ENCODE measurements around the gene FCGBP. TPM values are rescaled to one million over a fixed set of nuclear protein-coding genes. Genes with fewer than 3 reads are reported as not detected.

The FCGBP gene
- total RNA-seq, 1 experiment from 2014 or later = 5.7 TPM

DNA sequence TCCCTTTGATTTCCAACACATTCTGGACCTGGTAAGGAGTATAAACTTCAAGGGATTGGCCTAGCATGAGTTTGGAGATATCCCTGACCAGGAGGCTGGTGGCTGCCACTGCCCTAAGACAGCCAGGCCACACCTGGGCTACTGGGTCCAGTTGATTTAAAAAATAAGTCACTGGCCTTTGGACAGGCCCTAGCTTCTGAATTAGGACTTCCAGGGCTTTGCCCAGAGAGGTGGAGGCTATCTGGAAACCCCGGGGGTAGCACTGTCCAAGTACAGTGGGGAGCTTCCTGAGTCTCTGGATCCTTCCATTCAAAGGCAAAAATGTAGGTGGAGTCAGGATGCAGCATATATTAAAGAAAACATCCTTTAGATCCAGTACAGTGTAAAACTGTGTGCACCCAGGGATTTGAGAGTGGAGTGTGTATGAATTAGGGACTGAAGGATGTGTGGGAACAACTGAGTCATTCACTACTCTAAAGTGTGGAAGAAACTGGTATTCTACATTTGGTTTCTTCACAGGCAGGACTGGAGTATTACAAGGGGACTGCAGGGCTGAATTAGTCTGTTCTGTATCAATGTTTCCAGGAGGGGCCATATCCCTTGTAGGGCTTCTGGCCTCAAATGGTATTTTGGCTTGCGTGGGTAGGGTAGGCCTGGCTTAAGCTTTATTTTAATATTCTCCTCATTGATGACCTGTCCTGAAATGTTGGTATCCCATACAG lies 14.8 kb upstream of the FCGBP start:
- ChIA-PET RAD21 (ENCODE audit: low non-redundant PET in 1 of 2, low total read pairs in 2 of 2, uncharacterized antibody in 2 of 2, unreplicated experiment in 2 of 2) (no interaction called here), CTCF (no interaction called here), POLR2A (no interaction called here)
- no peak overlapping the region for H3K4me3 ChIP-seq (replicated peaks in 1 of 2; ENCODE audit: low read depth in 1 of 2, low read length in 2 of 2)
- H3K9me3 ChIP-seq (ENCODE audit: control insufficient read depth in 1 of 2, insufficient read depth in 1 of 2, low read depth in 1 of 2, low read length in 2 of 2) = no peaks in the 10 kb centered on the region
- TF ChIP-seq YY1 (IDR thresholded peaks at IDR 0.05; ENCODE audit: extremely low read depth, insufficient replicate concordance, low read depth, low read length) (no peak), TCF7L2 (IDR thresholded peaks at IDR 0.05; ENCODE audit: borderline replicate concordance, extremely low read depth, insufficient read depth, insufficient read length) (no peak), POLR2A (IDR thresholded peaks at IDR 0.05; ENCODE audit: borderline replicate concordance, extremely low read depth, insufficient read depth, insufficient read length) (no peak), RAD21 (IDR thresholded peaks at IDR 0.05; ENCODE audit: low read depth) (no peak), ZFX (IDR thresholded peaks at IDR 0.05) (no peak), MAX (IDR thresholded peaks at IDR 0.05) (no peak), SIN3A (IDR thresholded peaks at IDR 0.05; ENCODE audit: low read depth) (no peak), FOSL1 (IDR thresholded peaks at IDR 0.05; ENCODE audit: low read depth) (no peak)
- H3K4me2 ChIP-seq (ENCODE audit: low read length) = no peak overlapping the region
- no peak for DNase-seq (ENCODE audit: low read depth, low spot score)
- no peak overlapping the region for H2AFZ ChIP-seq (ENCODE audit: low read depth, low read length, poor library complexity, severe bottlenecking)
- BruUV-seq (replicated peaks) = no TSS peak
- H3K79me2 ChIP-seq (ENCODE audit: insufficient read depth, low read length) = no peaks in the 10 kb centered on the region
- no peaks in the 10 kb centered on the region for H4K20me1 ChIP-seq (ENCODE audit: insufficient read depth)
- H3K27ac ChIP-seq (ENCODE audit: low read depth, low read length) = no peak overlapping the region
- no peak overlapping the region for H3K9ac ChIP-seq (ENCODE audit: low read length)
- H3K4me1 ChIP-seq (ENCODE audit: control insufficient read depth in 1 of 2, insufficient read depth in 2 of 2, low read length in 2 of 2) = peaks cover 0 to 2% of the 10 kb centered on the region in 2 experiments; a peak in 2 of 4 replicates
- no peaks in the 10 kb centered on the region for H3K36me3 ChIP-seq (ENCODE audit: control insufficient read depth in 1 of 2, insufficient read depth in 2 of 2, low read length in 2 of 2)
- intact Hi-C loops (cut with micrococcal nuclease) = no loop called here
- ATAC-seq = no peak
- no peaks in the 10 kb centered on the region for H3K27me3 ChIP-seq (ENCODE audit: insufficient read depth, low read length)
- no peaks in the 10 kb centered on the region; the same call in 1 of the 2 replicates for H3K9me2 ChIP-seq (ENCODE audit: insufficient read depth)

DNA sequence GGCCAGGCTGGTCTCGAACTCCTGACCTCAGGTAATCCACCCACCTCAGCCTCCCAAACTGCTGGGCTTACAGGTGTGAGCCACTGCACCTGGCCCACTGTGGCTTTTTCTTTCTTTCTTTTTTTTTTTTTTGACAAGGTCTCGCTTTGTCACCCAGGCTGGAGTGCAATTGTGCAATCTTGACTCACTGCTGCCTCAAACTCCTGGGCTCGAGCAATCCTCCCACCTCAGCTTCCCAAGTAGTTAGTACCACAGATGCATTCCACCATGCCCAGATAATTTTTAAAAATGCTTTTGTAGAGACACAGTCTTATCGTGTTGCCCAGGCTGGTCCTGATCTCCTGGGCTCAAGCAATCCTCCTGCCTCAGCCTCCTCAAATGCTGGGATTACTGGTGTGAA lies 12.1 kb upstream of the FCGBP start:
- Histone ChIP-seq H3K9me3 (ENCODE audit: control insufficient read depth in 1 of 2, insufficient read depth in 1 of 2, low read depth in 1 of 2, low read length in 2 of 2) (no peaks in the 10 kb centered on the region), H3K79me2 (ENCODE audit: insufficient read depth, low read length) (no peaks in the 10 kb centered on the region), H3K4me1 (ENCODE audit: control insufficient read depth in 1 of 2, insufficient read depth in 2 of 2, low read length in 2 of 2) (peaks cover 0 to 6% of the 10 kb centered on the region in 2 experiments; a peak in 2 of 4 replicates), H3K9ac (ENCODE audit: low read length) (no peak overlapping the region), H3K4me2 (ENCODE audit: low read length) (no peak overlapping the region), H3K36me3 (ENCODE audit: control insufficient read depth in 1 of 2, insufficient read depth in 2 of 2, low read length in 2 of 2) (no peaks in the 10 kb centered on the region), H4K20me1 (ENCODE audit: insufficient read depth) (no peaks in the 10 kb centered on the region), H3K27ac (ENCODE audit: low read depth, low read length) (no peak overlapping the region), H3K9me2 (ENCODE audit: insufficient read depth) (no peaks in the 10 kb centered on the region; the same call in 1 of the 2 replicates), H3K4me3 (replicated peaks in 1 of 2; ENCODE audit: low read depth in 1 of 2, low read length in 2 of 2) (no peak overlapping the region), H3K27me3 (ENCODE audit: insufficient read depth, low read length) (no peaks in the 10 kb centered on the region), H2AFZ (ENCODE audit: low read depth, low read length, poor library complexity, severe bottlenecking) (no peak overlapping the region)
- BruUV-seq (replicated peaks) = no TSS peak
- ATAC-seq (no peak), DNase-seq (ENCODE audit: low read depth, low spot score) (no peak)
- intact Hi-C loops (cut with micrococcal nuclease) = no loop called here
- POLR2A ChIA-PET = no interaction called here
- RAD21 ChIA-PET (ENCODE audit: low non-redundant PET in 1 of 2, low total read pairs in 2 of 2, uncharacterized antibody in 2 of 2, unreplicated experiment in 2 of 2) = no interaction called here
- CTCF ChIA-PET = no interaction called here
- TF ChIP-seq EZH2 (IDR thresholded peaks at IDR 0.05) (no peak), SP1 (IDR thresholded peaks at IDR 0.05; ENCODE audit: low read depth) (no peak), ZNF274 (IDR thresholded peaks at IDR 0.05; ENCODE audit: low read depth, low read length) (no peak), ATF3 (IDR thresholded peaks at IDR 0.05) (no peak), ELF1 (IDR thresholded peaks at IDR 0.05; ENCODE audit: borderline replicate concordance, low read depth) (no peak), CBX3 (IDR thresholded peaks at IDR 0.05; ENCODE audit: low read depth) (no peak)

Measured in HCT116 (cell line).